NCI-H1436 treated with DMSO at 0.1 percent for 48 hours (cell line): ENCODE results near the gene GAS7.

Experiments used
- DNase-seq: peaks from one replicate; lab custom pipeline; 2025; lab: John Stamatoyannopoulos, UW

GAS7 gene

GRCh38 chr17:10135539-10136257 is 62.7 kb downstream of the GAS7 start:
- no peak for DNase-seq

GRCh38 chr17:10130677-10131076 is 67.7 kb downstream of the GAS7 start:
- no peak for DNase-seq

GRCh38 chr17:10130263-10130662 is 68.1 kb downstream of the GAS7 start:
- DNase-seq, result no peak

- no peak for DNase-seq
Measured at GRCh38 chr17:10127819-10128425, 70.5 kb downstream of the GAS7 start.

GRCh38 chr17:10126616-10127501 is 71.5 kb downstream of the GAS7 start:
- no peak for DNase-seq

- DNase-seq, result no peak
Measured at GRCh38 chr17:10126276-10126615, 72.2 kb downstream of the GAS7 start.

- DNase-seq, result no peak
Measured at GRCh38 chr17:10125531-10126275, 72.7 kb downstream of the GAS7 start.

- no peak for DNase-seq
Measured at GRCh38 chr17:10123093-10123492, 75.3 kb downstream of the GAS7 start.

GRCh38 chr17:10121971-10122707 is 76.3 kb downstream of the GAS7 start:
- DNase-seq, result no peak

- no peak for DNase-seq
Measured at GRCh38 chr17:10120749-10121148, 77.7 kb downstream of the GAS7 start.

GRCh38 chr17:10120109-10120485 is 78.3 kb downstream of the GAS7 start:
- DNase-seq, result no peak

- DNase-seq, result no peak
Measured at GRCh38 chr17:10119203-10120108, 79.0 kb downstream of the GAS7 start.

- no peak for DNase-seq
Measured at GRCh38 chr17:10118788-10119130, 79.6 kb downstream of the GAS7 start.

- no peak for DNase-seq
Measured at GRCh38 chr17:10117581-10118001, 80.8 kb downstream of the GAS7 start.

- DNase-seq, result no peak
Measured at GRCh38 chr17:10116753-10117420, 81.5 kb downstream of the GAS7 start.

- DNase-seq, result no peak
Measured at GRCh38 chr17:10116267-10116666, 82.1 kb downstream of the GAS7 start.

GRCh38 chr17:10115536-10115932 is 82.9 kb downstream of the GAS7 start:
- no peak for DNase-seq

- DNase-seq, result no peak
Measured at GRCh38 chr17:10114931-10115535, 83.4 kb downstream of the GAS7 start.

- no peak for DNase-seq
Measured at GRCh38 chr17:10112962-10113361, 85.4 kb downstream of the GAS7 start.
